ENCODE data around the gene CACNA1C.

Gene CACNA1C

GRCh38 chr12:2092890-2093289 lies 40.1 kb downstream of the CACNA1C start:
- no peak for DNase-seq (ENCODE audit: low read depth)
- no peak for TF ChIP-seq CTCF (IDR thresholded peaks at IDR 0.05; ENCODE audit: low read depth, low read length, missing control alignments)
- no peak overlapping the region for H3K4me3 ChIP-seq (ENCODE audit: low read depth, low read length)
- in situ Hi-C loops (cut with HindIII; ENCODE audit: low sequenced_read_pairs): no loop called here

- no peak for DNase-seq (ENCODE audit: low read depth)
- in situ Hi-C loops (cut with HindIII; ENCODE audit: low sequenced_read_pairs): no loop called here
- no peak overlapping the region for H3K4me3 ChIP-seq (ENCODE audit: low read depth, low read length)
- TF ChIP-seq CTCF (IDR thresholded peaks at IDR 0.05; ENCODE audit: low read depth, low read length, missing control alignments): no peak
Measured at GRCh38 chr12:2094597-2094996, 41.8 kb downstream of the CACNA1C start.

- in situ Hi-C loops (cut with HindIII; ENCODE audit: low sequenced_read_pairs): no loop called here
- no peak overlapping the region for H3K4me3 ChIP-seq (ENCODE audit: low read depth, low read length)
- TF ChIP-seq CTCF (IDR thresholded peaks at IDR 0.05; ENCODE audit: low read depth, low read length, missing control alignments): no peak
- DNase-seq (ENCODE audit: low read depth): no peak
Measured at GRCh38 chr12:2095878-2096277, 43.1 kb downstream of the CACNA1C start.

GRCh38 chr12:2097617-2098016 lies 44.8 kb downstream of the CACNA1C start:
- no peak for DNase-seq (ENCODE audit: low read depth)
- TF ChIP-seq CTCF (IDR thresholded peaks at IDR 0.05; ENCODE audit: low read depth, low read length, missing control alignments): no peak
- in situ Hi-C loops (cut with HindIII; ENCODE audit: low sequenced_read_pairs): no loop called here
- no peak overlapping the region for H3K4me3 ChIP-seq (ENCODE audit: low read depth, low read length)

GRCh38 chr12:2098852-2099251 lies 46.1 kb downstream of the CACNA1C start:
- no peak overlapping the region for H3K4me3 ChIP-seq (ENCODE audit: low read depth, low read length)
- no peak for DNase-seq (ENCODE audit: low read depth)
- in situ Hi-C loops (cut with HindIII; ENCODE audit: low sequenced_read_pairs): no loop called here
- TF ChIP-seq CTCF (IDR thresholded peaks at IDR 0.05; ENCODE audit: low read depth, low read length, missing control alignments): no peak

- no peak for DNase-seq (ENCODE audit: low read depth)
- H3K4me3 ChIP-seq (ENCODE audit: low read depth, low read length): no peak overlapping the region
- TF ChIP-seq CTCF (IDR thresholded peaks at IDR 0.05; ENCODE audit: low read depth, low read length, missing control alignments): no peak
- in situ Hi-C loops (cut with HindIII; ENCODE audit: low sequenced_read_pairs): no loop called here
Measured at GRCh38 chr12:2099595-2099994, 46.8 kb downstream of the CACNA1C start.

GRCh38 chr12:2101359-2101758 lies 48.6 kb downstream of the CACNA1C start:
- H3K4me3 ChIP-seq (ENCODE audit: low read depth, low read length): no peak overlapping the region
- DNase-seq (ENCODE audit: low read depth): no peak
- TF ChIP-seq CTCF (IDR thresholded peaks at IDR 0.05; ENCODE audit: low read depth, low read length, missing control alignments): no peak
- in situ Hi-C loops (cut with HindIII; ENCODE audit: low sequenced_read_pairs): no loop called here
